ENCODE results near the gene TNFRSF25. TPM values are rescaled to one million over a fixed set of nuclear protein-coding genes. Genes with fewer than 3 reads are reported as not detected.

TNFRSF25 gene
- total RNA-seq, 1 experiment from 2014 or later: 19.4 TPM

DNA sequence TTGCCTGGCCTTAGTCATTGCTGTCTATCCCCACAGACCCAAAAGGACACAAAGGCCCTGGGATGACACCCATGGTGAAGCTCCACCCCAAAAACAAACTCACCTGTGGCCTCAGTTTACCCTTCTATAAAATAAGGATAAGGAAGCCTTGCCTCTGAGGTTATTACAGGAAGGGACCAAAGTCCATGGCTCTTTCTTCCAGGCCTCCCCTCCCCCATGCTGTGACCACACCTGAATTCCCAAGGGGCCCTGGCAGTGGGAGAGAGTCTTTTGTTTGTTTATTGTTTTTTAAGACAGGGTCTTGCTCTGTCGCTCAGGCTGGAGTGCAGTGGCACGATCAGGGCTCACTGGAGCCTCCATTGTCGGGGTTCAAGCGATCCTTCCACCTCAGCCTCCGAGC is 10.5 kb upstream of the TNFRSF25 start:
- no peak overlapping the region for H2BK12ac ChIP-seq (ENCODE audit: insufficient read length, low read depth, low read length)
- no peaks in the 10 kb centered on the region for H3K27me3 ChIP-seq (ENCODE audit: insufficient read depth, low read length)
- no peak overlapping the region for H2BK20ac ChIP-seq (ENCODE audit: low read depth, low read length, poor library complexity, severe bottlenecking)
- H3T11ph ChIP-seq (ENCODE audit: low read length): no peak overlapping the region
- H2BK120ac ChIP-seq (ENCODE audit: low read depth, low read length, poor library complexity, severe bottlenecking): no peak overlapping the region
- no CpG with 5 or more reads among the region's 5 CpGs for WGBS (ENCODE audit: extremely low coverage, insufficient read length, low lambda C conversion rate)
- no peak overlapping the region for H3K14ac ChIP-seq (ENCODE audit: insufficient read depth, low read length)
- H3K79me2 ChIP-seq (ENCODE audit: insufficient read depth, low read length): no peaks in the 10 kb centered on the region
- H4K5ac ChIP-seq (ENCODE audit: insufficient read length, low read depth, low read length): no peak overlapping the region
- H3K23me2 ChIP-seq (ENCODE audit: insufficient read length, low read depth, low read length, poor library complexity, severe bottlenecking): no peaks in the 10 kb centered on the region
- H3K27ac Mint-ChIP-seq: peak overlapping the region in 2 of 3 experiments; percentile 81 to 83; a peak in 1 of 7 replicates
- no peak overlapping the region for H4K8ac ChIP-seq (replicated peaks; ENCODE audit: insufficient read length, low read depth, low read length)
- H2BK5ac ChIP-seq (ENCODE audit: insufficient read length, low read length): no peak overlapping the region
- H3K18ac ChIP-seq (ENCODE audit: insufficient read length, low read depth, low read length): no peak overlapping the region
- no peak overlapping the region for H3K27ac ChIP-seq (ENCODE audit: insufficient read length, low read depth, low read length)
- H4K20me1 ChIP-seq (ENCODE audit: control insufficient read depth, insufficient read depth, insufficient read length): no peaks in the 10 kb centered on the region
- H3K36me3 Mint-ChIP-seq (ENCODE audit: insufficient read depth in 1 of 3, low read depth in 3 of 3): peaks cover 12 to 16% (median 16%) of the 10 kb centered on the region in 3 experiments; a peak in 6 of 7 replicates
- no peaks in the 10 kb centered on the region for H3K79me1 ChIP-seq (ENCODE audit: insufficient read depth, low read depth, low read length, poor library complexity, severe bottlenecking)
- no peak overlapping the region for H3K4me2 ChIP-seq (ENCODE audit: insufficient read depth, insufficient read length, low read length)
- no peak overlapping the region for H4K91ac ChIP-seq (ENCODE audit: insufficient read length, low read depth, low read length)
- no peaks in the 10 kb centered on the region for H3K9me3 Mint-ChIP-seq
- H3K9me3 ChIP-seq (ENCODE audit: control insufficient read depth, low read depth, low read length): no peaks in the 10 kb centered on the region
- no peak overlapping the region for H3K23ac ChIP-seq (ENCODE audit: insufficient read length, low read depth, low read length)
- H2AK5ac ChIP-seq (ENCODE audit: insufficient read length, low read length): no peak overlapping the region
- H3K4me1 ChIP-seq (ENCODE audit: insufficient read depth, low read length): peaks cover 3% of the 10 kb centered on the region; the same call in 1 of the 2 replicates
- H3K4ac ChIP-seq (ENCODE audit: low read depth, low read length): no peak overlapping the region
- peaks cover 20 to 42% of the 10 kb centered on the region in 2 experiments for H3K4me1 Mint-ChIP-seq
- no peak overlapping the region for H3K56ac ChIP-seq (ENCODE audit: insufficient read length, low read depth, low read length)
- DNase-seq: no peak
- no peak overlapping the region for H2BK15ac ChIP-seq (ENCODE audit: low read depth, low read length)
- no peak for TF ChIP-seq CTCF (conservative IDR thresholded peaks at IDR 0.05)
- H3K4me3 Mint-ChIP-seq: no peak overlapping the region
- H2AFZ ChIP-seq (ENCODE audit: low read length): no peak overlapping the region
- no peaks in the 10 kb centered on the region for H3K27me3 Mint-ChIP-seq (ENCODE audit: low read depth)
- no peak overlapping the region for H3K9ac ChIP-seq (ENCODE audit: extremely low read depth, insufficient read length, low read length)

All from H9 (cell line).